HG03457 (cell line): ENCODE data around the gene RHOC.
"Not testable (repeated sequence)": the region's sequence is repeated elsewhere in the genome, so short reads cannot be mapped to it uniquely, and the experiment has no call there.

Source experiments
- ATAC-seq: cut with Tn5 transposase; IDR thresholded peaks from one replicate; pipeline ENCODE4 v1.9.1; 2021; ENCODE audit warnings: moderate number of reproducible peaks; ENCODE audit not compliant: unreplicated experiment

RHOC gene

GRCh38 chr1:112706505-112707220 lies at the start of gene RHOC:
TSS of gene RHOC (minus strand) at chr1:112707127. CDS start at chr1:112703799, 3,328 bp downstream.
- peak; percentile 49 for ATAC-seq

GRCh38 chr1:112754116-112754628 lies 47.2 kb upstream of the RHOC start:
- no peak for ATAC-seq

- ATAC-seq: no peak
Measured at GRCh38 chr1:112748396-112748795, 41.5 kb upstream of the RHOC start.

- no peak for ATAC-seq
Measured at GRCh38 chr1:112744009-112744578, 37.2 kb upstream of the RHOC start.

GRCh38 chr1:112743174-112744008 lies 36.5 kb upstream of the RHOC start:
- no peak for ATAC-seq

- ATAC-seq: no peak
Measured at GRCh38 chr1:112737573-112737972, 30.6 kb upstream of the RHOC start.

GRCh38 chr1:112735752-112736151 lies 28.8 kb upstream of the RHOC start:
- ATAC-seq: no peak

- ATAC-seq: no peak
Measured at GRCh38 chr1:112731451-112731850, 24.5 kb upstream of the RHOC start.

- no peak for ATAC-seq
Measured at GRCh38 chr1:112729909-112730308, 23.0 kb upstream of the RHOC start.

- not testable (repeated sequence) for ATAC-seq
Measured at GRCh38 chr1:112729011-112729410, 22.1 kb upstream of the RHOC start.

- ATAC-seq: not testable (repeated sequence)
Measured at GRCh38 chr1:112728306-112728971, 21.5 kb upstream of the RHOC start.

- no peak for ATAC-seq
Measured at GRCh38 chr1:112727716-112728115, 20.8 kb upstream of the RHOC start.

GRCh38 chr1:112724240-112724639 lies 17.3 kb upstream of the RHOC start:
- not testable (repeated sequence) for ATAC-seq

GRCh38 chr1:112723511-112723839 lies 16.5 kb upstream of the RHOC start:
- ATAC-seq: no peak

GRCh38 chr1:112722601-112723510 lies 15.9 kb upstream of the RHOC start:
- no peak for ATAC-seq

GRCh38 chr1:112721966-112722524 lies 15.1 kb upstream of the RHOC start:
- ATAC-seq: no peak

- not testable (repeated sequence) for ATAC-seq
Measured at GRCh38 chr1:112721294-112721693, 14.4 kb upstream of the RHOC start.

GRCh38 chr1:112720800-112721199 lies 13.9 kb upstream of the RHOC start:
- no peak for ATAC-seq

GRCh38 chr1:112719706-112720105 lies 12.8 kb upstream of the RHOC start:
- ATAC-seq: no peak
